Measurements from ENCODE around the gene CIDEA.

CIDEA gene

DNA sequence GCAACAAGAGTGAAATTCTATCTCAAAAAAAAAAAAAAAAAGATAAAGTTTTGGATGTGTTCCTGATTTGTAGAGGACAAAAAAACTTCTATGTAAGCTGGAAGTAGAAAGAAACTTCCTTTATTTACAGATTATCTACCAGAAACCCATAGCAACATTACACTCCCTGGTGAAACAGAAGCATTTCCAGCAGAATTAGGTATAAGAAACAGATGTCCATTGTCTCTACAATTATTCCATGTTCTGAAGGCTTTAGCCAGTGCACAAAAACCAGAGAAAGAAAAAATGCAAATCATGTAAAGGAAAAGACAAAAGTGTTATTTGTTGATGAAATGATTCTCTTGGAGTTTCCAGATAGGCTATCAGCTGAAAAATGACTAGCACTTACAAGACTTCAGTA is 58.8 kb downstream of the CIDEA start:
- Histone ChIP-seq H3K36me3 (peaks cover 22% of the 10 kb centered on the region), H3K9me3 (ENCODE audit: severe bottlenecking) (peaks cover 8% of the 10 kb centered on the region), H3K27ac (no peak overlapping the region), H3K4me3 (ENCODE audit: low read depth, low read length) (no peak overlapping the region), H3K27me3 (ENCODE audit: insufficient read depth, low read depth, severe bottlenecking) (no peaks in the 10 kb centered on the region)
- TF ChIP-seq, protein P1, sequence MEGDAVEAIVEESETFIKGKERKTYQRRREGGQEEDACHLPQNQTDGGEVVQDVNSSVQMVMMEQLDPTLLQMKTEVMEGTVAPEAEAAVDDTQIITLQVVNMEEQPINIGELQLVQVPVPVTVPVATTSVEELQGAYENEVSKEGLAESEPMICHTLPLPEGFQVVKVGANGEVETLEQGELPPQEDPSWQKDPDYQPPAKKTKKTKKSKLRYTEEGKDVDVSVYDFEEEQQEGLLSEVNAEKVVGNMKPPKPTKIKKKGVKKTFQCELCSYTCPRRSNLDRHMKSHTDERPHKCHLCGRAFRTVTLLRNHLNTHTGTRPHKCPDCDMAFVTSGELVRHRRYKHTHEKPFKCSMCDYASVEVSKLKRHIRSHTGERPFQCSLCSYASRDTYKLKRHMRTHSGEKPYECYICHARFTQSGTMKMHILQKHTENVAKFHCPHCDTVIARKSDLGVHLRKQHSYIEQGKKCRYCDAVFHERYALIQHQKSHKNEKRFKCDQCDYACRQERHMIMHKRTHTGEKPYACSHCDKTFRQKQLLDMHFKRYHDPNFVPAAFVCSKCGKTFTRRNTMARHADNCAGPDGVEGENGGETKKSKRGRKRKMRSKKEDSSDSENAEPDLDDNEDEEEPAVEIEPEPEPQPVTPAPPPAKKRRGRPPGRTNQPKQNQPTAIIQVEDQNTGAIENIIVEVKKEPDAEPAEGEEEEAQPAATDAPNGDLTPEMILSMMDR (IDR thresholded peaks at IDR 0.05; ENCODE audit: low read depth, low read length) = no peak
- no peak for DNase-seq

DNA sequence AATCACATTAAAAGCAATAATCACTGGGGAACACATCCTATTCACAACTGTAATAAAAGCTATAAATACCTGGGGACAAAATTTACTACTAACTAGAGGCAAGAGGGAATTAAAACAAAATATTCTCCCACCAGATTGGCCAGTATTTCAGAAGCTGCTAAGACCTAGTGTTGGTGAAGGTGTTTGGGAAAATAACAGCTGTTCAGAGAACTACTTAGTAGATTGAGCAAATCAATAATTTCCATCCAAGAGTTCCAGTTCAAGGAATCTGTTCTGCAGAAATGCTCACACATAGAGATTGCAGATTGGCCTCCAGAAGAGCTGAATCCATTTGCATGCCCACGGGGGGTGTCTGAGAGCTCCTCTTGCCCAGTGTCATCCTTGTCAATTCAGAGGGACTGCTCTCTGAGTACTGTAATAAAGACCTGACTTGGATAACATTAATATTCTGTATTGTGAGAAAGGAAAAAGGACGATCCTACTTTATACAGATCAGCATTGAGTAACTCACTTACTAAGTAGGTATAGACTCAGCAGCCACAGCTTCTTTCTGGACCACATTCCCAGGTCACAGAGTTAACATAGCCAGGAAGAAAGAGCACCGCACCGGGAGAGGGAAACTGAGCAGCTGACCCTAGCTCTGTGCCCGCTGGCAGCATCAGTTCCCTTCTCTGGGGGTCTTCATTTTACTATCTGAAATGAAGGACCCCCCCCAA is 59.5 kb downstream of the CIDEA start:
- no peak for DNase-seq
- TF ChIP-seq, protein P1 (IDR thresholded peaks at IDR 0.05; ENCODE audit: low read depth, low read length) = no peak
- Histone ChIP-seq H3K36me3 (peaks cover 22% of the 10 kb centered on the region), H3K4me3 (ENCODE audit: low read depth, low read length) (no peak overlapping the region), H3K27me3 (ENCODE audit: insufficient read depth, low read depth, severe bottlenecking) (no peaks in the 10 kb centered on the region), H3K9me3 (ENCODE audit: severe bottlenecking) (peaks cover 8% of the 10 kb centered on the region), H3K27ac (no peak overlapping the region)

DNA sequence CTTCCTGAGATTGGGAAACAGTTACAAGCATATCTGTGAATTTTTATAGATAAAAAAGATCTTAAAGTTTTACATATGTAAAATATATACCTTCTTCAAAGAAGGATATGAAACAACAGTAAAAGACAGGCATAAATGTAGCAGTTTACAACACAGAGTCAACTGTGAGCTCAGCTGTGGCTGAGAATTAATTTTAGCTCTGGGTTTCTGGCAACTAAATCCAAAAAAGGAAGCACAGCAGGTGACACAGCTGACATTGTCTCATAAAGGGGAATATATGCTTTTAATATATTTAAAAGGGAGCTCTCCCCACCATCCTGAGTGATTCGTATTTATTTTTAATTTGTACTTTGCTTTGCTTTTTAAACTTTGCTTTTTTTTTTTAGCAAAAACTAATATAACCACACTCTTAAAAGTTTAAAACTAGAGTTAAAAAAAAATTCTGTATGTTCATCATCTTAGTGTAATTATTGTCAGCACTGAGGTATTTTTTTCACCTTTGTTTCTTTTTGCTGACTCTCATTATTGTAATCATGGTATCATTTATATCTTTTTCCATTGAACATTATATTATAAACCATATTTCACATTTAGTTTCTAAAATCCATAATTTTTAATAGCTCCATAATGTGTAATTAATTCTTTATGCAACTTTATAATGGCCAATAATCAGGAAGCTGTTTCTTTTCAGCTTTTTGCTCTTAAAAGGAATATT is 60.6 kb downstream of the CIDEA start:
- TF ChIP-seq, protein P1 (IDR thresholded peaks at IDR 0.05; ENCODE audit: low read depth, low read length) = no peak
- Histone ChIP-seq H3K27ac (no peak overlapping the region), H3K4me3 (ENCODE audit: low read depth, low read length) (no peak overlapping the region), H3K9me3 (ENCODE audit: severe bottlenecking) (peaks cover 8% of the 10 kb centered on the region), H3K27me3 (ENCODE audit: insufficient read depth, low read depth, severe bottlenecking) (no peaks in the 10 kb centered on the region), H3K36me3 (peaks cover 22% of the 10 kb centered on the region)
- no peak for DNase-seq

DNA sequence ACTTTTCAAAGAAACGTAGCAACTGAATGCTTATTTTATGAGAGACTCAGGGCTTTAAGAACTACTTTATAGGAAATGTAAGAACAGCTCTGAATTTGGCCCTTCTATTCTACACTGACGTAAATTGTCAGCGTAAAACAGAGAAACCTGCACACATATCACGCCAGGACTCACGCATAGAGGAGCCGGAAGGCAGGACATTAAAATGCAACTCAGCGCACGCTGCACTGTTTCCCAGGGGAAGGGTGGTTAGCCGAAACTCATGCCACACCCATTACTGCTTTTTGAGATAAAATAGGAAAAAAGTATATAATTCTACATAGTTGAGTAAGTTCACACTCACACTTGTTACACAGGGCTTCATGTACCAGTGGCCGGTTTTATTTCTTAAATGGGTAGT is 61.3 kb downstream of the CIDEA start:
- H3K36me3 ChIP-seq = peaks cover 21% of the 10 kb centered on the region
- TF ChIP-seq, protein P1 (IDR thresholded peaks at IDR 0.05; ENCODE audit: low read depth, low read length) = no peak
- peaks cover 8% of the 10 kb centered on the region for H3K9me3 ChIP-seq (ENCODE audit: severe bottlenecking)
- H3K4me3 ChIP-seq (ENCODE audit: low read depth, low read length) = no peak overlapping the region
- no peak for DNase-seq
- H3K27ac ChIP-seq = no peak overlapping the region
- H3K27me3 ChIP-seq (ENCODE audit: insufficient read depth, low read depth, severe bottlenecking) = no peaks in the 10 kb centered on the region

DNA sequence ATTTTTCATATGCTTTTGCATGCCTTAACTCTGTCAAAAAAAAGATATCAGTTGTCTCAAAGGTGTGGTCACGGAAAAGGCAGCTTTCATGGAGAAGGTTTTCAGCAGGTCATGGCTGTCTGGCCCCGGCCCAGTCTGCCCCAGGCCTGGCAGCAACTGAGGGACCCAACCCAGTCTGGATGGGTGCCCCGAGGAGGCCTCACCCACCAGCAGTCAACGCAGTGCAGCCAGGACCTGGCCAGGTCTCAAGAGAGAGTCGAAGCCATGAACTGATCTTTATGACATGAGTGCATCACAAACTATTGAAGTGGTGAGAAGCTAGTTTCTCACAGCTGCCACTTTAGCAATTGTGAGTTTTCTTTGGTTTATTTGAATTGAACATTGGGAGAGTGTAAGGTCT is 61.8 kb downstream of the CIDEA start:
- TF ChIP-seq, protein P1 (IDR thresholded peaks at IDR 0.05; ENCODE audit: low read depth, low read length) = no peak
- Histone ChIP-seq H3K27me3 (ENCODE audit: insufficient read depth, low read depth, severe bottlenecking) (no peaks in the 10 kb centered on the region), H3K27ac (no peak overlapping the region), H3K9me3 (ENCODE audit: severe bottlenecking) (peaks cover 8% of the 10 kb centered on the region), H3K36me3 (peaks cover 16% of the 10 kb centered on the region), H3K4me3 (ENCODE audit: low read depth, low read length) (no peak overlapping the region)
- no peak for DNase-seq
